Smooth muscle cell (in vitro differentiated cells): ENCODE results near the gene RCSD1. TPM values are rescaled to one million over a fixed set of nuclear protein-coding genes. Genes with fewer than 3 reads are reported as not detected.

Source experiments
- DNase-seq: peaks from one replicate; lab custom pipeline; 2025; ENCODE audit not compliant: unreplicated experiment; lab: John Stamatoyannopoulos, UW
- H2AFZ ChIP-seq: fragments of 200-600 bp; sonication (generic); 2 replicates; pipeline ENCODE4 v1.6.0; 2016; ENCODE audit warnings: antibody characterized with exemption, low read depth, mild to moderate bottlenecking
- H3F3A ChIP-seq: fragments of 200-600 bp; sonication (generic); 2 replicates; pipeline ENCODE4 v1.6.0; 2017; ENCODE audit warnings: antibody characterized with exemption, low read depth
- H3K27ac ChIP-seq: fragments of 200-600 bp; sonication (generic); 2 replicates; pipeline ENCODE4 v1.5.1; 2016; ENCODE audit warnings: low read depth, mild to moderate bottlenecking
- H3K27me3 ChIP-seq: fragments of 200-600 bp; sonication (generic); 2 replicates; pipeline ENCODE4 v1.6.1; 2016; ENCODE audit warnings: low read depth, mild to moderate bottlenecking
- H3K36me3 ChIP-seq: fragments of 200-600 bp; sonication (generic); 2 replicates; pipeline ENCODE4 v1.5.1; 2016; ENCODE audit warnings: low read depth
- H3K4me1 ChIP-seq: fragments of 200-600 bp; sonication (generic); 2 replicates; pipeline ENCODE4 v1.5.1; 2016; ENCODE audit warnings: low read depth
- H3K4me2 ChIP-seq: fragments of 200-600 bp; sonication (generic); 2 replicates; pipeline ENCODE4 v1.6.0; 2016; ENCODE audit warnings: mild to moderate bottlenecking
- H3K4me3 ChIP-seq: fragments of 200-600 bp; sonication (generic); 2 replicates; pipeline ENCODE4 v1.5.1; 2016; ENCODE audit warnings: mild to moderate bottlenecking
- H3K79me2 ChIP-seq: fragments of 200-600 bp; sonication (generic); 2 replicates; pipeline ENCODE4 v1.6.0; 2016; ENCODE audit warnings: low read depth, mild to moderate bottlenecking
- H3K9ac ChIP-seq: fragments of 200-600 bp; sonication (generic); 2 replicates; pipeline ENCODE4 v1.6.0; 2016; ENCODE audit warnings: low read depth
- H3K9me3 ChIP-seq: fragments of 200-600 bp; sonication (generic); replicated peaks from 2 replicates; pipeline ENCODE4 v1.5.1; 2016; ENCODE audit warnings: low read depth
- H4K20me1 ChIP-seq: fragments of 200-600 bp; sonication (generic); 2 replicates; pipeline ENCODE4 v1.6.0; 2016; ENCODE audit warnings: low read depth
- WGBS: methylation state at CpG from one replicate; pipeline ENCODE4 v1.1.7; 2016; ENCODE audit warnings: low lambda C conversion rate; 5-methylcytosine and 5-hydroxymethylcytosine counted together
- polyA plus RNA-seq: library from polyadenylated mRNA; unstranded; fragments of >200 nt; fragmentation: Nextera tagmentation; extraction: Ambion mirVana; gene quantifications from 2 replicates; pipeline ENCODE4 v1.2.1, GENCODE V29; 2016
- total RNA-seq: library from RNA; depleted of rRNA; stranded (reverse); fragments of >200 nt; gene quantifications from 2 replicates; pipeline ENCODE4 v1.2.3, GENCODE V29; 2014
- TF ChIP-seq, protein P1 (sequence below): fragments of 200-600 bp; sonication (generic); IDR thresholded peaks from 2 replicates; pipeline ENCODE4 v1.5.1; 2017; ENCODE audit warnings: borderline replicate concordance, mild to moderate bottlenecking, antibody characterized with exemption; ENCODE audit not compliant: insufficient read depth, poor library complexity, severe bottlenecking

Gene RCSD1
- total and polyA plus RNA-seq, 2 experiments from 2014 or later, result 0.40 TPM; not detected in 1

- Histone ChIP-seq H3K27ac (no peak overlapping the region), H3K4me1 (peaks cover 14% of the 10 kb centered on the region)
Measured at GRCh38 chr1:167631936-167632614, 2.0 kb downstream of the RCSD1 start.

GRCh38 chr1:167633258-167633944 lies 3.4 kb downstream of the RCSD1 start:
- Histone ChIP-seq H3K36me3 (no peaks in the 10 kb centered on the region), H3K9me3 (no peaks in the 10 kb centered on the region), H3K4me3 (no peak overlapping the region), H3K9ac (no peak overlapping the region), H3F3A (no peaks in the 10 kb centered on the region), H3K79me2 (no peaks in the 10 kb centered on the region), H2AFZ (no peak overlapping the region), H3K4me2 (no peak overlapping the region), H4K20me1 (no peaks in the 10 kb centered on the region), H3K27me3 (no peaks in the 10 kb centered on the region), H3K4me1 (peaks cover 14% of the 10 kb centered on the region), H3K27ac (no peak overlapping the region)
- TF ChIP-seq, protein P1, sequence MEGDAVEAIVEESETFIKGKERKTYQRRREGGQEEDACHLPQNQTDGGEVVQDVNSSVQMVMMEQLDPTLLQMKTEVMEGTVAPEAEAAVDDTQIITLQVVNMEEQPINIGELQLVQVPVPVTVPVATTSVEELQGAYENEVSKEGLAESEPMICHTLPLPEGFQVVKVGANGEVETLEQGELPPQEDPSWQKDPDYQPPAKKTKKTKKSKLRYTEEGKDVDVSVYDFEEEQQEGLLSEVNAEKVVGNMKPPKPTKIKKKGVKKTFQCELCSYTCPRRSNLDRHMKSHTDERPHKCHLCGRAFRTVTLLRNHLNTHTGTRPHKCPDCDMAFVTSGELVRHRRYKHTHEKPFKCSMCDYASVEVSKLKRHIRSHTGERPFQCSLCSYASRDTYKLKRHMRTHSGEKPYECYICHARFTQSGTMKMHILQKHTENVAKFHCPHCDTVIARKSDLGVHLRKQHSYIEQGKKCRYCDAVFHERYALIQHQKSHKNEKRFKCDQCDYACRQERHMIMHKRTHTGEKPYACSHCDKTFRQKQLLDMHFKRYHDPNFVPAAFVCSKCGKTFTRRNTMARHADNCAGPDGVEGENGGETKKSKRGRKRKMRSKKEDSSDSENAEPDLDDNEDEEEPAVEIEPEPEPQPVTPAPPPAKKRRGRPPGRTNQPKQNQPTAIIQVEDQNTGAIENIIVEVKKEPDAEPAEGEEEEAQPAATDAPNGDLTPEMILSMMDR, result no peak
- DNase-seq, result no peak
- 89% methylated on average over 3 of the region's 3 CpGs for WGBS

More at GRCh38 chr1:167631936-167632614, 2.0 kb downstream of the RCSD1 start:
- H4K20me1 ChIP-seq, result no peaks in the 10 kb centered on the region
- no peaks in the 10 kb centered on the region for H3F3A ChIP-seq
- H3K36me3 ChIP-seq, result no peaks in the 10 kb centered on the region
- no peak for DNase-seq
- TF ChIP-seq, protein P1, result no peak
- no peaks in the 10 kb centered on the region for H3K27me3 ChIP-seq
- no peak overlapping the region for H3K4me2 ChIP-seq
- no peak overlapping the region for H3K9ac ChIP-seq
- H3K9me3 ChIP-seq, result no peaks in the 10 kb centered on the region
- no peak overlapping the region for H3K4me3 ChIP-seq
- H2AFZ ChIP-seq, result no peak overlapping the region
- no peaks in the 10 kb centered on the region for H3K79me2 ChIP-seq
- 68% methylated on average over 4 of the region's 4 CpGs for WGBS

GRCh38 chr1:167634435-167634834 lies 4.4 kb downstream of the RCSD1 start:
- Histone ChIP-seq H3K4me2 (no peak overlapping the region), H3K9ac (no peak overlapping the region), H3F3A (no peaks in the 10 kb centered on the region), H3K36me3 (no peaks in the 10 kb centered on the region), H3K27me3 (no peaks in the 10 kb centered on the region), H3K79me2 (no peaks in the 10 kb centered on the region), H3K9me3 (no peaks in the 10 kb centered on the region), H3K4me3 (no peak overlapping the region), H3K27ac (no peak overlapping the region), H2AFZ (no peak overlapping the region), H3K4me1 (peaks cover 14% of the 10 kb centered on the region), H4K20me1 (no peaks in the 10 kb centered on the region)
- 83% methylated on average over 2 of the region's 2 CpGs for WGBS
- TF ChIP-seq, protein P1, result no peak
- no peak for DNase-seq
